ENCODE measurements around the gene GCG.

Gene GCG

DNA sequence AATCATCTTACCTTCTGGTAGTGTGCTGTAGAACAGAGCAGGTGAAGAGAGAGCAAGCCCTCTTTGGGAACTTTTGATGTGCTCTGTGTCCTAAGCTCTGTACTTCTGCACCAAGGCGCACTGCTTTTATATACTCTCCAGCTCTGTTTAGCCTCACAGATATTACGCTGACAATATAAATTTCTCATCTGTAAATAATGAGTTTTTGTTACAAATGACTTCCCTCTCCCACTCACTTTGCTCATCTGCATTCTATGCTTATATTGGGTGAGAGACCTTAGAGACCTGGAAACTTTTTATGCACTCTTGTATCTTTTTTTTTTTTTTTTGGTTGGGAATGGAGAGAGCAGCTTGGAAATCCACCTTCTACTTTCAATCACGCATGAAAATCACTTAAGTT is at the start of gene GCG:
Gene GCG, minus strand, starts transcription at position 101 of the 400 bp plus-strand sequence. CDS start 3,069 bp downstream, outside the sequence.
- DNase-seq = no peak

DNA sequence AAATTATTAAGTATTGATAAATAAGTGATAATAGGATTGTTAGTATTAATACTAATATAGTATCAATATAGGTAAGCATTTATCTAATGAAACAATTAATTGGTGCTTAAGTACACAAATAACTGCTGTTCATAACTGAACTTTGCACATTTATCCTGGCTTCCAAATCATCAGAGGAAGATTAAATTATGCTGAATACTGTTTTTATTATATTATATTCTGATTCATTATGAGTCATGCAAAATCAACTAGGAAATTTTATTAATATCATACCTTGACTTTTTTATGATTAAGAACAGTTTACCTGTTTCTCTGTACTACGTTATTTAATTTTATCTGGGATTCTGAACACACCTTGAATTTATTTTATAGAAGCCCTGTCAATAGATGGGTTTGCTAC is 48.6 kb upstream of the GCG start:
- DNase-seq = no peak

DNA sequence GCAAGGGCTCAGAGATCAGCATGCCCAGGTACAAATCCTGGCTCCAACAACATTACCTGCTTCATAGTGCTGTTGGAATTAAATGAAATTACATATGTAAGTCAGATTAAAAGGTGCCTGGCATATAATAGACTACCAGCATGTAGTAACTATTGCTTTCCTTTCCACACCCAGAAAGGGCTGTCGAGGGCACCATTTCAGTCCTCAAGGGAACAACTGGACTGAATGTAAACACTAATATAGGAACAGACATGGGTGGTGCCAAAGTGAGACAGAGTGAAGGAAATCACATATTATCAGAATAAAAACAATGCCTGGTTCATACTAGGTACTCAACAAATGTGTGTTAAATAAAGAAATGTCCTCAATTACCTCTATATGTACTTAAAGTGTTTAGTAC is 47.9 kb upstream of the GCG start:
- no peak for DNase-seq

DNA sequence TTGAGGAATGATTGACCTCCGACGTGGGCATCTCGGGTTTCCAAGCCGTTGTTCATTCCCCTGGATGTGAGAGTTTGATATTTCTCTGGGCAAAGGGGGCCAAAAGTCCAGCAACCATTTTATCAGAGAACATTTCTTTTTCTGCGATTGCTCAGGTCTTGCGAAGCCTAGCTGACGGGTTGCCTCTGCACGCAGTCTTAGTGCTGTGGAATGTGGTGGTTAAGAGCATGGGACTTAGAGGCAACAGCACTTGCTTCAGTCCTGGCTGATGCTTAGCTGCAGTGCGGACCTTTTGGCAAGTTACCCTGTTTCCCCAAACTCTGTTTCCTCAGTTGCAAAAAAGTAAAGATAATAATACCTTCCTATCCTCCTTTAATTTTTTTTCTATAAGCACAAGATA is 46.2 kb upstream of the GCG start:
- DNase-seq = no peak

DNA sequence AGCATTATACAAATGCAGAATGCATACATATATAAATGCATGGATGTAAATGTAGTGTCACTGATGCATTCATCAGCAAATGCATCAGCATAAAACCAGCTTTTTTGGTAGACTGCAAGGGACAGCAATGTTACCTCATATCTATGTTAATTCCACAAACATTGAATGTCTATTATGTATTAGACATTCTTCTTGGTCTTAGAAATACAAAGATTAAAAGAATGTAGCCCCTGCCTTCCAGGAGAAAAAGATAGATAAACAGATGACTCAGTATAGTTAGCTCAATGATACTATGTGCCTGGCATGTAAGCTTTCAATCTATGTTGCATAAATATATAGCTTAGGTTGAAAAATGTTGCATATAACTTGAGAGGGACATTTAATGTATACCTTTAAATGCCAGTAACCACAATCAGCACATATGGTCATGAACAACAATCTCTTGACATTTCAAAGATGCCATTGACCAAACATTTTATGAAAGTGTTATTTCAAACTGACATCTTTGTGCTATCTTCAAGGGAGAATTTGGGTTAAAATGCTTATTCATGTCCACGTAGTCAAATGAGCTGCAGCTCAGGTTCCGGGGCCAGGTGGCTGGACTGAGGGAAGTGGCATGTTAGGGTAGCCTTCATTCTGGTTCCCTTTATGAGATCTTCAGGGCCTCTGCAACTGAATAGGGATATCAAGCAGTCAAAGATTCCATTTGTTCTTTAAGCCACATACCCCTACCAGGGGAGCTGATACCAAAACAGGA is 45.2 kb upstream of the GCG start:
- no peak for DNase-seq

DNA sequence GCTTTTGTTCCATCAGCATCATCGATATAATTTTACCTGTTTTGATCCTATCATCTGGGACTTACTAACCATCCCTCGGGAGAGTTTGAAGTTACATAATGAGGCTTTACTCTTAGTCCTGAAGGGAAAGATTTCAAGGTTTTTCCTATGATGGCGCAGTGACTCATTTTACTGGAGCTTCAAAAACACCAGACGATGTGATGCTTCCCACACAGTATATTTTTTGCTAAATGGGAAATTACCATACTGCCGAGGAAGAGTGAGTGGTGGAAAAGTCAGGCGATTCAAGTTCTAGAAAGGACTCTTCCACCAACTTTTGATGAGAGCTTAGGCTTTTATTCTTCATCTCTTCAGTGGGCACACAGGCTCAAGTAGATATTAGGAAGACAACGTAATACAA is 44.6 kb upstream of the GCG start:
- DNase-seq = no peak

DNA sequence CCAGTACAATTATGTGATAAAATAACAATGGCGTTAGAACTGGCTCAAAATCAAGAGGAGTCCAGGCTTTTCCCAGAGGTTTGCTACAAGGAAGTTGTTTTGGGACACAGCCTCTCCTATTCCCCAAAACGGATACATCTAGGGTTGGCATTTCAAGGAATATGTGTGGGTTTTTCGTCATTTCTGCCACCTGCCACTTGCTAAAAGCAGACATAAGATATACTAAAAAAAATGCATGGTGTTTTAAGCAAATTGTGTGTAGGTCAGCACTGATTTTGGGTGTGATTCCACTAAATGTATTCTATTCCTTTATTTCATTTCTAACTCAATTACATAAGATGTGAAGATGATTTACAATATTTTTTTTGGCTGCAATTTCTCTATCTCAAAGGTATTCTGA is 36.4 kb upstream of the GCG start:
- DNase-seq = no peak

DNA sequence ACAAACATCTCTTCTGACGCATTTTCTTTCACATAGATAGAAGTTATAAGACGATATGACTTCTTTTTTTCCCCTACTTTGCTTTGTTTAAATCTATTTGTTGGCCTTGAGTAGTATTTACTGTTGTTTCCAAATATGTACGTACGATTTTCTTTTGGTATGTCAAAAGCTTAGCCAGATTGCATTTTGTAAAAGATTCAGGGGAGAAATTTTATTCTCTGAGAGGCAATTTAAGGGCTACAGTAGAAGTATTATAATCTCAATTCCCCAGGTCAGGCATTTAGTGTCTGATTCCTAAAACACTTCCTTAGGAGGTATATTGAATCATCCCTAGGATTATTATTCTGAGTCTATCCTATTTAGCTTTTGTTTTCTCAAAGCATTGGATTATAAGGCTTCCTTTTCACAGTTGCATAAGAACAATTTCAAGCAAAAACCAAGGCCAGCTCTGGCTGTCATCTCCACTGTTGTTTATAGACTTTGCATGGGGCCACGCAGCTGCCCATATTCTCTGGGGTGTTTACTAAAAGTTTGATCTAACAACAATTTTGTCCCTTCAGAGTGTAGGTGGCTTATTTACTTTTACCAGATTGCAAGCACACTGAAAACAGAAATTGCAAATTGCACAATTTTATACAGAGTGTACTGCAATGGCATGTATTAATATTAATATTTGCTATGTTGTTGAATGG is 33.6 kb upstream of the GCG start:
- no peak for DNase-seq

DNA sequence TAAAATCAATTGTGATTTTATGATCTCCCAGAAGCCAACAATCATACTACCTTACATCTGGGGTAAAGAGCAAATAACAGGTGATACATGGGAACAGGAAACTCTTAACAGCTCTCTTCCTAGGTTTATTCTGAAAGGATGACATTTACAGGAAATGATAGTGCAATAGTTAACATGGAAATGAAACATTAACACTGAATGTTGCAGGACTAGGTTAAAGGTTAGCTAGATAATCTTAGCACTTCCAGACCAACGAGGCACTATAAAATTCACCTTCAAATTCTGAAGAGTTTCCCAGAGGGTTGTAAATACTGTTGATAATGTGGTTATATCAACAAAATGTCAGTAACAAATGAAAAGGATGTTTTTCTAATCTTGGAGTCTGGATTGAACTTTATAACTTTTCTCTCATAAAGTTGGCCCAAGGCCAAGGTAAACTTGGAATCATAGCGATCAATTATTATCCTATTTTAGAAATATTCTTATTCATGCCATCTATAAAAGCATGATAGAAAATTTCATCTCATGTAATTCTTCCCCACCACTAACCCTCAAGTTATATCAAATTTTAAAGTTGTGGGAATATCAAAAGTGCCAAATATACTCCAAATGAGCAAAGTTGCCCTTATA is 32.9 kb upstream of the GCG start:
- no peak for DNase-seq

DNA sequence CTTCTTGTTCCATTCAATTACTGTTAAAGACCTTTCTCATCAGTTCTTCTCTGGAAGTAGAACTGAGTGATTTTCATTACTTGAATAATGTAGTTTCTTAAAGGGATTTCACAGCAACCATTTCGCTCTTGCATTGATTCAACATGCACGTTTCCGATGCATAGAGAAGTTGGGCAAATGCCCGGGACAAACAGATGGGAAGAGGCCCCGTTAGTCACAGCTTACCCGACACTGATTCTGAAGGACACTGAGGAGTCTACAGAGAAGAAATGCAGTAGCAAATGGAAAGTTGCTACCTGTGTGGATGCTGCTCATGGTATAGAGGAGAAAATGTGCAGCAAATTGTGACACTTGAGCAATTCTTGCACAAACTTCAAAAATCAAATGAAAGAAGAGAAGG is 32.3 kb upstream of the GCG start:
- DNase-seq = no peak

DNA sequence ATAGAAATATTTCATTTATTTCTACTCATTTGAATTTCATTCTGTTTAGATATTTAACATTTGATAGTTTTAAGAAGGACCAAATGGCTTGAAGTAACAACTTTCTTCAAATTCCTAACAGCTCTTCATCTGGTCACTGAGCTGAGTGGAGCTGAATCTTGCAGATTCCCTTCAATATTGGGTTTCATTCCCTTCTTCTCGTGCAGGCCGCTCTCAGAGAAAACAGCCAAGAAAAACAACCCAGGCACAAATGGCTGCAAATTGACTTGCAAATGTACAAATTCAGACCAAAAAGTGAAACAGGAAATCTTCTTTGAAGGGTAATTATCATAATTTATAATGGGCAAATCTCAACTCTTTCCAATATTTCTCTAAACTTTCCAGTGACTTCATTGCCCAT is 30.3 kb upstream of the GCG start:
- DNase-seq = no peak

DNA sequence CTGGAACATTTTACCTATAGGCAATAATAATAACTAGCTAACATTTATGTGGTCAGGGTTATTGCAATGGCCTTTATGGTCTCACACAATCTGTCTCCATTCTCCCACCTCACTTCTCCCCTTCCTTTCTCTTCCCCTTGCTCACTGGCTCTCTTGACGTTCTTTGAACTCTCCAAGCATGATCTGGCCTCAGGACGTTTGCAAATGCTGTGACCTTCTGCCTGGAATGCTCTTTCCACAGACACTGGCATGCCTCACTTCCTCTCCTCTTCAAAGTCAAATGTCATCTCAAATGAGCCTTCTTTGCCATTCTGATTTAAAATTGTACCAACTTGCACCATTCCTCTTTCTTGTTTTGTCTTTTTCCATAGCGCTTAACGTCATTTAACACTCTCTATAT is 25.3 kb upstream of the GCG start:
- no peak for DNase-seq

DNA sequence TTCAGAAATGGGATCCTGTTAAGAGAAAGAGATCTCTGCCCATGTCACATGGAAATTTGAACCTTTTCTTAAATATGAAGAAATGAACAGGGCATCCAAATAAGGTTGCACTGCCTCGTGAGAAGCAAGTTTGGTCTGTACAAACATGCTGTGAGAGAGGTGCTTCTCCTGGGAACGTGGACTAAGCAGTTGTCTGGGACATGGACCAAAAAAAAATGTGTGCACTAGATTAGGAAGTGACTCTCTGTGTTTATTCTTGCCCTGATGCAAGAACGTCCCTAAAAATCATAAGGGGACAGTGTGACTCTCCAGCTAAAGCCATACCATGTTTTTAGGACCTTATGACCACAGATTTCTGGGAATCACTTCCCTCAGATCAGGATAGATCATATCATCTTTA is 23.7 kb upstream of the GCG start:
- no peak for DNase-seq

DNA sequence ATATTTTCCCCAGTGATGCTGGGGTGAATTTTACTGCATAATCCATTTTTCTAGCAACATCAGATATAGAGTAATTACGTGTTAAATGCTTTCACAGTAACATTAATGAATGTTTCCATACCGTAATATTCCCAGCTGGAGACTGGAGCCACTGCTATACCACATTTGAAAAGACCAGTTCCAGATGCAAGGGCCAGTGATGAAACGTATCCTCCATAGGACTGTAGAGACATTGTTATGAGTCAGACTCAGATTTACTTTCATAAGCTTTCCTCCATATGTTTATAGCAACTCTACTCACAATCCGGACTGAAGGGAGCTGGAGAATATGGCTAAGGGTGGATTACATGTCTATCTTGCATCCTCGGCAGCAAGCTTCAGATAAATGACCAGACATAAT is 22.7 kb upstream of the GCG start:
- peak; percentile 52 for DNase-seq

DNA sequence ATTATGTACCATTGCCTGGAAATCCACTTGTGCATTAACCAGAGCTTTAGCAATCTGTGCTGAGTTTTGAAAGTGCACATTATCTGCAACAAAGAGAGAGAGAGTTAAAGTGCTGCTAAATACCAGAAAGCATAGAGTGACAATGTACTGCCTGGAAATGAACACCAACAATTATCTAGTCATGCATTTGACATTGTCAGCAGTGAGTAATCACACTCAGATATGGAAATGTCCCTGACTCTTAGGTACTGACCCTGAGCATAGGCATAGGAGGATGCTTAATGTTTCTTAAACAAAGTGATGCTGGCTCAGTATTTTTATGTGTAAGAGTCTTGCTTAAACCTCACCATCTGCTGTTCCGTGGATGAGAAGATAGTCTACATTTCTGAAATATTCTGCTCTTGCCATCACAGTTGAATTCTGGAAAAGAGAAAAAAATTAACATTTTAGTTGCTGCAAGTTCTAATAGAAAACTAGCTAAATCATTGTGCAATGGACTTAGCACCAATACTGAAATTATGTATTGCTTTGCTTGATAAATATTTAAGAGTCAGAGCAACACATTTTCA is 20.8 kb upstream of the GCG start:
- peak; percentile 96 for DNase-seq

DNA sequence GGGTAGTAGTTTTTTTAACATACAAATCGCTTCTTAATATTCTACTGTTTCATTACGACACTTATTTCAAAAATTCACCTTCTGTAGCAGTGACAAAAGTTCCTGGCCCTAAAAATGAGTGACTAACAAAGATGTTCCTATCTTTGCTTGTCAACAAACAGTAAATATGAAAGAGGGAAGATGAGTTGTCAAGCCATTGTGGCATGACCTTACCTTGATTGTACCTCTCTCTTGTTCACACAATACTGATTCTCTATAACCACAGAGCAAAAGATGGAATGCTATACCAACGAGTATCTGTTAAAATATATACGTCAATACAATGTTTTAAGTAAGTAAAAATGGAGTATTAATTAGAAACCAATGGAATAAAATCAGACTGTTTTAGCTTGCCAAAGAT is 14.7 kb upstream of the GCG start:
- no peak for DNase-seq

DNA sequence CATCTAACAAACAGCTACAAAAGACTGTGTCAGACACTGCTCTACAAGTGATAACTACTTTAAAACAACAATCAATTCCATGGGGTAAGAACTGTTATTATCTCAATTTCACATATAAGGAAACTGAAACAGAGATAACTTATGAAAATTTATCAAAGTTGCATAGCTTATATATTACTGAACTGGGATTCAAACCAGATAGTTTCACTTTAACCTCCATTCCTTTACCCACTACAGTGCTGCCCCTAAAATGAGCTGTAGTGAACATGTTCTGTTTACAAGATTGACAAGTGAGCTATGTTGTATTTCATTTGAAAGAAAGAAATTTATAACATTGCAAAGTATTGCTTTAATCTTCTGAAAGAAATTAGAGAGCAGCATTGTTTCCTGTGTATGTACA is 14.1 kb upstream of the GCG start:
- no peak for DNase-seq

DNA sequence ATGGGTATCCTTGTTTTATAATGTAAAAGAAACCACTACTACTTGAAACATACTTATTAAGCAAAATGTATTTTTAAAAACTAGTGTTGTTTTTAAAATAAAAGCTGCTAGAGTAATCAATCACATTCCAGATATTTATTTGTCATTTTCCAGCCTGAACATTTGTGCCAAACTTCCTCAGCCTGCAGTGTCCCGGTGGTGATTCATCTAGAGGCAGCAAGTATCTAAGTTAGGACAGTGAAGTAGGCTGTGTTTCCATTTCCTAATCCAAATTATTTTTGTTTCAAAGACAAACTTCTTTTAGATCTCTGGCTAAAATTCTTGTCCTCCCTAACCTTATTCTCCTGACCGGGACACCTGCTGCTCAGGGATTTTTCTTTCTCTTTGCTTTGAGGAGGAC is 12.8 kb upstream of the GCG start:
- DNase-seq = no peak

DNA sequence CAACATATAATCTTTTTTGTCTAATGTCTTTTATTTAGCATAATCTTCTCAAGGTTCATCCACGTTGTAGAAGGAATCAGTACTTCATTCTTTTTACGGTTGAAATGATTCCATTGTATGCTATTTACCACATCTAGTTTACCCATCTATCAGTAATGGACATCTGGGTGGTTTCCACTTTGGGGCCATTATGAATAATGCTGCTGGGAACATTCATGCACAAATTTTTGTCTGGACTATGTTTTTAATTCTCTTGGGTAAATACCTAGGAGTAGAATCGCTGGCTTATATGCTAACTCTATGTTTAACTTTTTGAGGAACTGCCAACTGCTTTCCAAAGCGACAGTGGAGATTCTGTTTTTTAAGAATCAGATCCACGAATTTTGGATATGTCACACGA is 7.4 kb upstream of the GCG start:
- no peak for DNase-seq

DNA sequence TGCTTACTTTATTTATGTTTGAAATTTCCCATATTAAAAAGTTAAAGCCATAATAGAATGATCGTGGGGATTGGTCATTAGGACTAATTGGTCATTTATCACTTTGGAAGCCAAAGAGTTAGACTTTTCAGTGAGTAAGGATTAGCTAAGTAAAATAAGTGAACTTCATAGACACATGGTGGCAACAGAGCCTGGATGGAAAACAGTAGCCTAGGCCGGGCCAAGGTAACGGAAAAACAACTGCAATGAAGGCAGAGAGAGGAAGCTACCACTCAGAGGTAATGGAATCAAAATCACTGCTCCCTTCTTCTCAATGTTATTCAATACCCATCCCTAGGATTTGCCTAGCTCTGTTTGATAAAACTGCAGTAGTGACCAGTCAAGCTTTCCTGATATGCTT is 4.1 kb upstream of the GCG start:
- DNase-seq = no peak

DNA sequence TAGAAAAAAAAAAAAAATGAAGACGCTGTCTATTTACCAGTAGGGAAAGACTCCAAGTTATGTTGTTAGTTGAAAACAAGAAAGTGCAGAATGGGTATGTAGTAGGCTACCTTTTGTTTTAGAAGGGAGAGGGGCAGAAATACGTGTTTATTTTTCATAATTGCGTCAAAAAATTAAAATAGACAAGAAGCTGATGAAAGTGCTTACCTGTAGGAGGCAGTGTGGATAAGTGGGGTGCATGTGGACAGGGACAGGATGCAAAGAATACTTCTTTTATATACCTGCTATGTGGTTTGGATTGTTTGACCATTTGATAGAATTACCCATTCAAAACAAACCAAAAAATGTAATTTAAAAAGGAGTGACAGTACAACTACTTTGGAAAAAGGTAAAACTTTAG is 3.0 kb upstream of the GCG start:
- DNase-seq = no peak

DNA sequence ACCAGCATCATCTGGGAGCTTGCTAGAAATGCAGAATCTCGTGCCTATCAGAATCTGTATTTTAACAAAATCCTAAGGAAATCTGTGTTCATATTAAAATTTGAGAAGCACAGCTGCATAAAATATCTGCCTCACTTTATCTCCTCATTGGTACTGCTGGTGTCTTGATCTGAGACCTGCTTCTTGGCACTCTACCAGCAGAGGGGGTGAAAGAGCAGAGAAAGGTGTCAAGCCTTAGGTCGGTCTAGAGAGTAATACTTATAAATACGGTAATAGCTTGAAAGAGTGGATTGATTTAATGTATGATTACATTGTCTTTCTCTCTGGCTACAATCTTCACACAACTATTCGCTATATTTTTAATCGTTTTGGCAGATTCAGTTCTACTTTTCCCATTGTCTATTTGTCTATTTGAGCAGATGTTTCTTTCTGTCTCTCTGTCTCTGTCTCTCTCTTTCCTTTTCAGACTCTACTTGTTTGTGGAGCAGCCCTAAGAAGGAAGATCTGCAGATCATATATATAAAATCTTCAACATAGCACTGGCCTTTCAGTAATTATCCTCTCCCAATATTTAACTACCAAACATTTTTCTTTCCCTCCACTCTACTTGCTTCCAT is 1.7 kb upstream of the GCG start:
- DNase-seq = peak; percentile 72

DNA sequence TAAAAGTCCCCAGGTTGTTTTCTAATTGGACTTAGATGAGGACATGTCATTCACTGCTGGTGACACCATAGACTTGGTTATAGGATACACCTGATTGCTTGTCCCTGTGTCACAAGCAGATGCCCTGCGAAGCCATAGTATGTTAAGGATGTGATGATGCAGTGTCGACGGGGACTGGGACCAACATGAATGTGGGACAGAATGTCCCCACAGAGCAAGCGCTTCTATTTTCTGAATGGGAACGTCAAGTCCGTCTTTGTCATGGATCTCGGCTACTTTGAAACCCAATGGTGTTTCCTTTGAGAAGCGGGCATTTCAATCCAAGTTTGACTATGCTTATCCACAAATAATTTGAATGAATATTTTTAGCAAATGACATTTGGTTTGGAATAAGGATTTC is 2.1 kb downstream of the GCG start:
- no peak for DNase-seq

DNA sequence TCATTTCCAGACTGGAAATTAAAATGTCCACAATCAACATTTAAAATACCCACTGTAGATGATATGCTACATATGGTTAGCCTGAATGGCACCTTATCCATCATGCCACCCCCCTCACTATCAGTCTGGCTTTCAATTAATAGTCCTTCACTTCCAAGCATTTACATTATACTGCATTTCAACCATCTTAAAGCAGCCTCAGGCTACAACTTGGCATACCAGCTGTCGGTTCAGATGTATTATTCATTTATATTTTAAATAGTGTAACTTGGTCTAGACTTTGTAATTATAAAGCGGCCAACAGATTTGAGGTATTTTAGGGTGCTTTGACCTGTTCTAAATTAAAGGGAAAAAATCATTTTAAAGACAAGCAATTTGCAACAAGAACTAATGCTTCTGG is 2.6 kb downstream of the GCG start:
- DNase-seq = no peak
